HG03565 (cell line): ENCODE data around the gene ARID3A.
A peak's percentile ranks its signal among the peaks of the same experiment; 100 is the strongest.
"Not testable (repeated sequence)": the region's sequence is repeated elsewhere in the genome, so short reads cannot be mapped to it uniquely, and the experiment has no call there.

Experiments
- ATAC-seq: cut with Tn5 transposase; IDR thresholded peaks from one replicate; pipeline ENCODE4 v1.9.1; 2021; ENCODE audit warnings: mild to moderate bottlenecking, moderate library complexity; ENCODE audit not compliant: unreplicated experiment

The ARID3A gene

GRCh38 chr19:1014161-1015060, 88.6 kb downstream of the ARID3A start:
- no peak for ATAC-seq

GRCh38 chr19:1015061-1015781, 89.4 kb downstream of the ARID3A start:
- no peak for ATAC-seq

- ATAC-seq, result no peak
Measured at GRCh38 chr19:1015782-1016646, 90.2 kb downstream of the ARID3A start.

- no peak for ATAC-seq
Measured at GRCh38 chr19:1016647-1017114, 90.8 kb downstream of the ARID3A start.

- no peak for ATAC-seq
Measured at GRCh38 chr19:1017115-1017905, 91.5 kb downstream of the ARID3A start.

- no peak for ATAC-seq
Measured at GRCh38 chr19:1017906-1018305, 92.1 kb downstream of the ARID3A start.

- no peak for ATAC-seq
Measured at GRCh38 chr19:1018393-1018792, 92.6 kb downstream of the ARID3A start.

GRCh38 chr19:1018932-1019615, 93.2 kb downstream of the ARID3A start:
- no peak for ATAC-seq

GRCh38 chr19:1019616-1019961, 93.8 kb downstream of the ARID3A start:
- ATAC-seq, result no peak

GRCh38 chr19:1019980-1020867, 94.4 kb downstream of the ARID3A start:
- no peak for ATAC-seq

- peak; percentile 62 for ATAC-seq
Measured at GRCh38 chr19:1020868-1021425, 95.1 kb downstream of the ARID3A start, which contains the start of gene TMEM259. Gene TMEM259 (minus strand): TSS chr19:1021123. CDS start chr19:1020996, 127 bp downstream.

- not testable (repeated sequence) for ATAC-seq
Measured at GRCh38 chr19:1023883-1024188, 98.0 kb downstream of the ARID3A start.

- not testable (repeated sequence) for ATAC-seq
Measured at GRCh38 chr19:1025080-1025479, 99.2 kb downstream of the ARID3A start.
